Upper lobe of left lung (tissue), 6 donors: ENCODE results near the gene BIRC7. TPM values are rescaled to one million over a fixed set of nuclear protein-coding genes. Genes with fewer than 3 reads are reported as not detected.
A peak's percentile ranks its signal among the peaks of the same experiment; 100 is the strongest.

Experiments used
- ATAC-seq, 2 donors: fragments of 200-7000 bp; cut with Tn5 transposase; one replicate each; pipeline ENCODE4 v1.9.1; 2022; ENCODE audit warnings: mild to moderate bottlenecking in 2 of 2, moderate library complexity in 2 of 2; ENCODE audit not compliant: low FRiP score in 2 of 2
- DNase-seq, 2 donors: peaks; one replicate each; pipeline ENCODE4 v3.0.0-alpha.2; 2019 to 2020
- H3K27ac ChIP-seq, 4 donors: fragments of 200-600 bp; sonication (generic); one replicate each; pipeline ENCODE4 v1.5.1; 2016 to 2019
- H3K27me3 ChIP-seq, 4 donors: fragments of 200-600 bp; sonication (generic); one replicate each; pipeline ENCODE4 v1.5.1; 2017 to 2019
- H3K36me3 ChIP-seq, 4 donors: fragments of 200-600 bp; sonication (generic); one replicate each; pipeline ENCODE4 v1.5.1; 2016 to 2019
- H3K4me1 ChIP-seq, 4 donors: fragments of 200-600 bp; sonication (generic); one replicate each; pipeline ENCODE4 v1.5.1; 2018 to 2019
- H3K4me3 ChIP-seq, 4 donors: fragments of 200-600 bp; sonication (generic); one replicate each; pipeline ENCODE4 v1.5.1; 2017 to 2019; ENCODE audit warnings: mild to moderate bottlenecking in 2 of 4, moderate library complexity in 1 of 4
- H3K9me3 ChIP-seq, 4 donors: fragments of 200-600 bp; sonication (generic); one replicate each; pipeline ENCODE4 v1.5.1; 2018 to 2019
- CTCF ChIP-seq, 6 experiments: fragments of 450-650 bp in 4 of 6; fragments of 200-600 bp in 2 of 6; sonication (generic) in 2 of 6; IDR thresholded peaks; one replicate each; pipeline ENCODE4 v1.5.1; 2016 to 2019; ENCODE audit warnings: antibody characterized with exemption in 6 of 6
- EP300 ChIP-seq, 4 donors: sonication (generic); formaldehyde crosslinking; IDR thresholded peaks; one replicate each; pipeline ENCODE4 v1.5.1; 2017; ENCODE audit warnings: antibody characterized with exemption in 4 of 4, control low read depth in 2 of 4
- POLR2A ChIP-seq, 4 donors: fragments of 450-650 bp; IDR thresholded peaks; one replicate each; pipeline ENCODE4 v1.5.1; 2016 to 2017; ENCODE audit warnings: antibody characterized with exemption in 4 of 4, mild to moderate bottlenecking in 2 of 4
- POLR2AphosphoS5 ChIP-seq, 2 donors: sonication (generic); formaldehyde crosslinking; IDR thresholded peaks; one replicate each; pipeline ENCODE4 v1.5.1; 2017; ENCODE audit warnings: antibody characterized with exemption in 2 of 2
- WGBS, 2 donors: methylation state at CpG; one replicate each; pipeline ENCODE4 v1.1.5; 2017 to 2018; 5-methylcytosine and 5-hydroxymethylcytosine counted together
- total RNA-seq, 6 donors: library from RNA; depleted of rRNA in 4 of 6; stranded (reverse); fragments of >200 nt in 4 of 6; gene quantifications; one replicate each; pipeline versions ENCODE4 v1.1.0 to v1.2.1, GENCODE V29; 2016 to 2021
- donor health status: DM: no; HTN: no; CAD: no; lungs with moderate emphysema.
- donor health status: DM: no; HTN: yes; CAD: no; lungs with severe emphysema.

The BIRC7 gene
- total RNA-seq, 6 donors from 2014 or later = 1.3 to 15.0 (median 2.8) TPM; not detected in 2

DNA sequence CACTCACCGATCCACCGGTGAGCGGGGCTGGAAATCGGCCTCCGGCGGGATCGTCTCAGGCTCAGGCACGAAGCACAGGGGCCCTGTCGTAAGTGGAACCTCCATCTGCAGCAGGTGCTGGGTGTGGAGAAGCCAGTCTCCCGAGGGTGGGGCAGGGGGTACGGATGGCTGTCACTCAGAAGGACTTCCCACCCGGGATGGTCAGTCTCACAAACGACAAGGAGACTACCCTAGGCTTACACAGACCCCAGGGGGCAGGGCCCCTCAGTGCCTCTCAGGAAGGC lies 47.6 kb upstream of the BIRC7 start:
- 80 to 87% methylated on average over 4 to 13 of the region's 13 CpGs for WGBS, 2 donors
- peak in 1 of 2 donors; percentile 57 for DNase-seq
- no peak for ATAC-seq
- H3K9me3 ChIP-seq = no peaks in the 10 kb centered on the region
- no peak overlapping the region for H3K4me3 ChIP-seq
- TF ChIP-seq EP300 (IDR thresholded peaks at IDR 0.05) (no peak), POLR2A (IDR thresholded peaks at IDR 0.05) (no peak), CTCF (IDR thresholded peaks at IDR 0.05) (no peak), POLR2AphosphoS5 (IDR thresholded peaks at IDR 0.05) (no peak)
- no peak overlapping the region for H3K27ac ChIP-seq
- no peaks in the 10 kb centered on the region for H3K27me3 ChIP-seq
- H3K4me1 ChIP-seq = no peaks in the 10 kb centered on the region
- H3K36me3 ChIP-seq = no peaks in the 10 kb centered on the region

DNA sequence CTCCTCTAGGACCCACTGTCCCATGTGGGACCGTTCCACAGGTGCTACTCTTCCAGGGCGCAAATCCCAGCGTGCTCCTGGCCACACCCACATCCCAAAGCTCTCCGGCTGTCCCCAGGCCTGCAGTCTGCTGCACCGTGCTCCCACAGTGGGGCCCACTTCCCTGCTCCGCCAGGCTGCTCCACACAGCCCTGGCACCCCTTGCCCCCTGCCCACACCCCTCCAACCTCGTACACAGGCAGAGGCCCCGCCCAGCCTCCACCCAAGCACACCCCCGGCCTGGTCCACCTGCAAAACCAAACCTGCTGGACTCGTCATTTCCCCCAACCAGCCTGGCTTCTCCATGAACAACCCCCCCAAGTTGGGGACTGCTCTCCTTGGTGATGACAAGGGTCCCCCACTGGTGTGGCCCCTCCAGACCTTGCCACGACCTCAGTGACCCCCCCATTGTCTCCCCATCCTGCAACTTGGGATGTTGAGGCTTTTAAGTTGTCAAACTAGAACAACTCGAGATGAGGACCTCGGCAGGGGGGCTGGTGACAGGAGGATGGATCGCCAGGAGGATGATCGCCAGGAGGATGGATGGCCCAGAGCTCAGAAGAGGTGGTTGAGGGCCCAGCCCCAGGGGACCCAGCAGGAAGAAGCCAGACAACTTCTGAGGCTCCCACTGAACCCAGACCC lies 46.9 kb upstream of the BIRC7 start:
- Histone ChIP-seq H3K9me3 (no peaks in the 10 kb centered on the region), H3K4me3 (no peak overlapping the region), H3K36me3 (no peaks in the 10 kb centered on the region), H3K27ac (no peak overlapping the region), H3K27me3 (no peaks in the 10 kb centered on the region), H3K4me1 (no peaks in the 10 kb centered on the region)
- DNase-seq = peak in 1 of 2 donors; percentile 46
- TF ChIP-seq POLR2AphosphoS5 (IDR thresholded peaks at IDR 0.05) (no peak), POLR2A (IDR thresholded peaks at IDR 0.05) (no peak), CTCF (IDR thresholded peaks at IDR 0.05) (no peak), EP300 (IDR thresholded peaks at IDR 0.05) (no peak)
- ATAC-seq = no peak
- 61 to 72% methylated on average over 12 to 15 of the region's 15 CpGs for WGBS, 2 donors

DNA sequence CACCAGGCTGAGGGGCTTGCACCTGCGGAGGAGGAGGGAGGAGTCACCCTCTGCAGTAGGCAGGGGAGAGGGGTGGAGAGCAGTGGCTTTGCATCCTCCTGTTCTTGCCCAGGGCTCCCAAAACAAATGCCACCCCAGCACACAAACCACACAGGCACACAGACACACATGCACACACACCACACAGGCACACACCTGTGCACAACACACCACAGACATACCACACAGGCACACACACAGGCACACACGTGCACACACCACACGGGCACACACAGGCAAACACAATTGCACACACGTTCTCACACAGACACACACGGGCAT lies 46.4 kb upstream of the BIRC7 start:
- DNase-seq (no peak), ATAC-seq (no peak)
- no peaks in the 10 kb centered on the region for H3K4me1 ChIP-seq
- H3K27ac ChIP-seq = no peak overlapping the region
- no peaks in the 10 kb centered on the region for H3K27me3 ChIP-seq
- WGBS, 2 donors = 87 to 96% methylated on average over 4 to 5 of the region's 5 CpGs
- H3K9me3 ChIP-seq = no peaks in the 10 kb centered on the region
- H3K36me3 ChIP-seq = no peaks in the 10 kb centered on the region
- TF ChIP-seq POLR2AphosphoS5 (IDR thresholded peaks at IDR 0.05) (no peak), POLR2A (IDR thresholded peaks at IDR 0.05) (no peak), CTCF (IDR thresholded peaks at IDR 0.05) (no peak), EP300 (IDR thresholded peaks at IDR 0.05) (no peak)
- no peak overlapping the region for H3K4me3 ChIP-seq

DNA sequence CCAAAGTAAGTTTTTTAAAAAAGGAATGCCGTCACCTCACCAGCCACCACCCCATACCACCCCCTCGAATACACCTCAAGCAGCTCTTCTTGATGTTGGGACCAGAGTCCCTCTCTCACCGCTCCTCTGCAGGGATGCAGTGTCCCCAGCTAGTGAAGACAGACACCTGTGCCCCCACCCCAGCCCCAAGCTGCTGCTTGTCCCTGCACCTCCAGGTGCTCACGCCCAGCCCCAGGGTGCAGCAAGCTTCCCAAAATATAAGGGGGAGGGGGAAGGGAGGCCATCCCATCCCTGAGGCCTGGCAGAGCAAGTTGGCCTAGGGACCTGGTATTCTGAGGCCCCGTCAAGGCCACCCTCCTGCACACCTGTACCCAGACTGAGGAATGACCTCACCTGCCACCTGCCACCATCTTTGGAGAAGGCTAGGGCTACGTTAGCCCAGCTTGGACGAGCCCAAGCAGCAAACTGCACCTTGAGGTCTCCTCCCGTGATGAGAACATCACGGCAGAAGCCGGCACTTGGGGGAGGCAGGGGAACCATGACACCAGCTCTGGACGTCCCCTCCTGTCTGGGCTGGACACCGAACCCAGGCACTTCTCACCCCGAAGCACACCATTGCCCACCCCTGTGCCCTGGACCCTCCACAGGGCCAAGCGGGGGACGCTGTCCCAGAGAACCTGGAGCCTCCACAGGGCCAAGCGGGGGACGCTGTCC lies 45.7 kb upstream of the BIRC7 start:
- 83 to 93% methylated on average over 9 to 16 of the region's 17 CpGs for WGBS, 2 donors
- H3K36me3 ChIP-seq = peaks cover 0 to 7% (median 5%) of the 10 kb centered on the region in 4 donors
- no peaks in the 10 kb centered on the region for H3K9me3 ChIP-seq
- H3K4me1 ChIP-seq = no peaks in the 10 kb centered on the region
- TF ChIP-seq CTCF (IDR thresholded peaks at IDR 0.05) = no peak
- TF ChIP-seq EP300 (IDR thresholded peaks at IDR 0.05) = no peak
- TF ChIP-seq POLR2A (IDR thresholded peaks at IDR 0.05) = no peak
- no peak for TF ChIP-seq POLR2AphosphoS5 (IDR thresholded peaks at IDR 0.05)
- no peak overlapping the region for H3K4me3 ChIP-seq
- H3K27ac ChIP-seq = no peak overlapping the region
- no peaks in the 10 kb centered on the region for H3K27me3 ChIP-seq
- DNase-seq = no peak
- ATAC-seq = no peak

DNA sequence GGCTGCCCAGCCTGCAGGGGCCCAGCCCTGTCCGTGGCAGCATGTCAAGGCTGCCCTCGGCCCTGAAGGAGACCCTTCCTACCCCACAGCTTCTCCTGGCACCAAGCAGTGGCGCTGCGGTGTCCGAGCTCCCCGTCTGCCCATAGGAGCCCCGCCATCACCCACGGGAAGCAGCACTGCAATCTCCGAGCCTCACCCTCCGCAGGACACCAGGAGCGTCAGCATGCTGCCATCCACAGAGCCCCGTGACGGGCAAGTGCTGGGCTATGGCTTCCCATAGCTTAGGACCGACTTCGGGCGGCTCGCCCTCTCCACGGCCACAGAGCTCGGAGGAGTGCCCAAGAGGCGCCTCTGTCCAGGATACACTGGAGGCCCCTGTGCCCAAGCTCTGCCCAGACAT lies 44.9 kb upstream of the BIRC7 start:
- no peak overlapping the region for H3K4me3 ChIP-seq
- H3K27ac ChIP-seq = no peak overlapping the region
- 85 to 89% methylated on average over 9 to 20 of the region's 20 CpGs for WGBS, 2 donors
- no peaks in the 10 kb centered on the region for H3K27me3 ChIP-seq
- no peaks in the 10 kb centered on the region for H3K9me3 ChIP-seq
- no peak for TF ChIP-seq EP300 (IDR thresholded peaks at IDR 0.05)
- no peak for TF ChIP-seq POLR2A (IDR thresholded peaks at IDR 0.05)
- no peak for TF ChIP-seq CTCF (IDR thresholded peaks at IDR 0.05)
- TF ChIP-seq POLR2AphosphoS5 (IDR thresholded peaks at IDR 0.05) = no peak
- DNase-seq = no peak
- peaks cover 5 to 15% (median 13%) of the 10 kb centered on the region in 4 donors for H3K36me3 ChIP-seq
- ATAC-seq = no peak
- H3K4me1 ChIP-seq = no peaks in the 10 kb centered on the region
